Measurements from ENCODE around the gene RASGRF1.
"Not testable (repeated sequence)": the region's sequence is repeated elsewhere in the genome, so short reads cannot be mapped to it uniquely, and the experiment has no call there.

RASGRF1 gene

GRCh38 chr15:79036323-79036722 lies 54.3 kb downstream of the RASGRF1 start:
- no peak for DNase-seq (ENCODE audit: low spot score)

- DNase-seq (ENCODE audit: low spot score), result no peak
Observed at GRCh38 chr15:79035814-79036213, 54.8 kb downstream of the RASGRF1 start.

GRCh38 chr15:79035111-79035601 lies 55.4 kb downstream of the RASGRF1 start:
- peak; percentile 31 for DNase-seq (ENCODE audit: low spot score)

GRCh38 chr15:79034284-79034683 lies 56.3 kb downstream of the RASGRF1 start:
- DNase-seq (ENCODE audit: low spot score), result no peak

GRCh38 chr15:79032656-79033055 lies 57.9 kb downstream of the RASGRF1 start:
- DNase-seq (ENCODE audit: low spot score), result no peak

GRCh38 chr15:79031821-79032220 lies 58.8 kb downstream of the RASGRF1 start:
- DNase-seq (ENCODE audit: low spot score), result no peak

GRCh38 chr15:79031201-79031600 lies 59.4 kb downstream of the RASGRF1 start:
- no peak for DNase-seq (ENCODE audit: low spot score)

GRCh38 chr15:79030470-79030869 lies 60.1 kb downstream of the RASGRF1 start:
- DNase-seq (ENCODE audit: low spot score), result no peak

GRCh38 chr15:79028411-79028964 lies 62.1 kb downstream of the RASGRF1 start:
- peak; percentile 58 for DNase-seq (ENCODE audit: low spot score)

GRCh38 chr15:79027532-79028410 lies 62.8 kb downstream of the RASGRF1 start:
- DNase-seq (ENCODE audit: low spot score), result no peak

GRCh38 chr15:79025802-79026201 lies 64.8 kb downstream of the RASGRF1 start:
- DNase-seq (ENCODE audit: low spot score), result no peak

- no peak for DNase-seq (ENCODE audit: low spot score)
Observed at GRCh38 chr15:79025201-79025600, 65.4 kb downstream of the RASGRF1 start.

- not testable (repeated sequence) for DNase-seq (ENCODE audit: low spot score)
Observed at GRCh38 chr15:79024493-79024892, 66.1 kb downstream of the RASGRF1 start.

GRCh38 chr15:79023918-79024317 lies 66.7 kb downstream of the RASGRF1 start:
- no peak for DNase-seq (ENCODE audit: low spot score)

GRCh38 chr15:79023546-79023890 lies 67.1 kb downstream of the RASGRF1 start:
- DNase-seq (ENCODE audit: low spot score), result no peak

- no peak for DNase-seq (ENCODE audit: low spot score)
Observed at GRCh38 chr15:79018960-79019359, 71.6 kb downstream of the RASGRF1 start.

- DNase-seq (ENCODE audit: low spot score), result no peak
Observed at GRCh38 chr15:79017953-79018352, 72.6 kb downstream of the RASGRF1 start.

- DNase-seq (ENCODE audit: low spot score), result no peak
Observed at GRCh38 chr15:79016527-79017170, 73.9 kb downstream of the RASGRF1 start.

- no peak for DNase-seq (ENCODE audit: low spot score)
Observed at GRCh38 chr15:79015416-79015815, 75.2 kb downstream of the RASGRF1 start.

GRCh38 chr15:79010278-79010677 lies 80.3 kb downstream of the RASGRF1 start:
- no peak for DNase-seq (ENCODE audit: low spot score)

- DNase-seq (ENCODE audit: low spot score), result no peak
Observed at GRCh38 chr15:79009379-79009778, 81.2 kb downstream of the RASGRF1 start.

- DNase-seq (ENCODE audit: low spot score), result no peak
Observed at GRCh38 chr15:79008659-79009058, 81.9 kb downstream of the RASGRF1 start.

GRCh38 chr15:79007066-79007465 lies 83.5 kb downstream of the RASGRF1 start:
- peak; percentile 45 for DNase-seq (ENCODE audit: low spot score)
